HEK293 (cell line): ENCODE measurements around the gene PRG3.

Experiments
- CTCF ChIA-PET: fragments of 350-600 bp; formaldehyde crosslinking; extraction: SDS; loops from one replicate; lab custom pipeline; 2021; ENCODE audit warnings: antibody characterized with exemption; lab: Yijun Ruan, JAX
- POLR2A ChIA-PET: fragments of 300-600 bp; formaldehyde crosslinking; extraction: SDS; loops from one replicate; lab custom pipeline; 2020; ENCODE audit warnings: antibody characterized with exemption, inconsistent platforms; lab: Yijun Ruan, JAX
- H3K27ac ChIP-seq: fragments of 200-500 bp; sonication (Bioruptor generic); 2 replicates; pipeline ENCODE4 v1.5.1; 2014; ENCODE audit warnings: low read depth, low read length, control low read depth, inconsistent platforms; ENCODE audit errors: extremely low read depth
- H3K36me3 ChIP-seq, 2 experiments: fragments of 200-500 bp in 1 of 2; sonication (Bioruptor generic) in 1 of 2; 1 replicate in 1 of 2; 2 replicates in 1 of 2; pipeline ENCODE4 v1.5.1; 2014 to 2017; ENCODE audit warnings: inconsistent platforms in 2 of 2, low read length in 2 of 2; ENCODE audit not compliant: control insufficient read depth in 2 of 2, insufficient read depth in 1 of 2
- H3K4me1 ChIP-seq: fragments of 200-500 bp; sonication (Bioruptor generic); 2 replicates; pipeline ENCODE4 v1.5.1; 2014; ENCODE audit warnings: mild to moderate bottlenecking, low read length, inconsistent platforms; ENCODE audit not compliant: control insufficient read depth, insufficient read depth
- H3K4me3 ChIP-seq: 2 replicates; pipeline ENCODE4 v1.5.1; 2011; ENCODE audit warnings: low read depth, mild to moderate bottlenecking, control low read depth, low read length, moderate library complexity
- H3K9me3 ChIP-seq: fragments of 200-500 bp; sonication (Bioruptor generic); 2 replicates; pipeline ENCODE4 v1.5.1; 2014; ENCODE audit warnings: low read depth, low read length, inconsistent platforms; ENCODE audit not compliant: control insufficient read depth, insufficient read depth
- FEZF1 ChIP-seq: fragments of 450-650 bp; formaldehyde crosslinking; IDR thresholded peaks from 2 replicates; pipeline ENCODE4 v1.5.1; 2016; ENCODE audit warnings: missing biosample characterization, missing genetic modification characterization
- KLF8 ChIP-seq: fragments of 450-650 bp; formaldehyde crosslinking; IDR thresholded peaks from 2 replicates; pipeline ENCODE4 v1.5.1; 2016; ENCODE audit warnings: missing biosample characterization, missing genetic modification characterization
- OSR2 ChIP-seq: fragments of 450-650 bp; formaldehyde crosslinking; IDR thresholded peaks from 2 replicates; pipeline ENCODE4 v1.5.1; 2016; ENCODE audit warnings: missing biosample characterization, missing genetic modification characterization
- REPIN1 ChIP-seq: fragments of 450-650 bp; formaldehyde crosslinking; IDR thresholded peaks from 2 replicates; pipeline ENCODE4 v1.5.1; 2017; ENCODE audit warnings: missing biosample characterization, missing genetic modification characterization, low read depth
- ZNF184 ChIP-seq: fragments of 450-650 bp; IDR thresholded peaks from 2 replicates; pipeline ENCODE4 v1.5.1; 2018; ENCODE audit warnings: missing biosample characterization, mild to moderate bottlenecking, missing genetic modification characterization
- ZNF223 ChIP-seq: fragments of 450-650 bp; formaldehyde crosslinking; IDR thresholded peaks from 2 replicates; pipeline ENCODE4 v1.5.1; 2016; ENCODE audit warnings: missing biosample characterization, missing genetic modification characterization
- ZNF239 ChIP-seq: fragments of 450-650 bp; formaldehyde crosslinking; IDR thresholded peaks from 2 replicates; pipeline ENCODE4 v1.5.1; 2016; ENCODE audit warnings: missing biosample characterization, missing genetic modification characterization
- ZNF24 ChIP-seq: fragments of 450-650 bp; formaldehyde crosslinking; IDR thresholded peaks from 2 replicates; pipeline ENCODE4 v1.5.1; 2016; ENCODE audit warnings: missing biosample characterization, missing genetic modification characterization
- ZNF292 ChIP-seq: fragments of 450-650 bp; formaldehyde crosslinking; IDR thresholded peaks from 2 replicates; pipeline ENCODE4 v1.5.1; 2016; ENCODE audit warnings: low read depth, missing biosample characterization, missing genetic modification characterization, borderline replicate concordance
- ZNF335 ChIP-seq: fragments of 450-650 bp; formaldehyde crosslinking; conservative IDR thresholded peaks from 2 replicates; pipeline ENCODE4 v1.5.1; 2016; ENCODE audit warnings: missing biosample characterization, missing genetic modification characterization
- ZNF350 ChIP-seq: fragments of 450-650 bp; formaldehyde crosslinking; IDR thresholded peaks from 2 replicates; pipeline ENCODE4 v1.5.0; 2017; ENCODE audit warnings: missing biosample characterization, mild to moderate bottlenecking, missing genetic modification characterization
- ZNF37A ChIP-seq: fragments of 450-650 bp; IDR thresholded peaks from 2 replicates; pipeline ENCODE4 v1.5.1; 2018; ENCODE audit warnings: missing biosample characterization, missing genetic modification characterization
- ZNF596 ChIP-seq: fragments of 450-650 bp; IDR thresholded peaks from 2 replicates; pipeline ENCODE4 v1.5.0; 2018; ENCODE audit warnings: missing biosample characterization, mild to moderate bottlenecking, missing genetic modification characterization, moderate library complexity
- ZNF626 ChIP-seq: fragments of 450-650 bp; sonication (Bioruptor Pico); formaldehyde crosslinking; IDR thresholded peaks from 2 replicates; pipeline ENCODE4 v1.5.1; 2018; ENCODE audit warnings: missing biosample characterization, missing genetic modification characterization, inconsistent platforms
- ZNF654 ChIP-seq: fragments of 450-650 bp; formaldehyde crosslinking; IDR thresholded peaks from 2 replicates; pipeline ENCODE4 v1.5.1; 2016; ENCODE audit warnings: low read depth, missing biosample characterization, missing genetic modification characterization
- ZNF747 ChIP-seq: fragments of 450-650 bp; formaldehyde crosslinking; IDR thresholded peaks from 2 replicates; pipeline ENCODE4 v1.5.1; 2016; ENCODE audit warnings: missing biosample characterization, missing genetic modification characterization
- ZSCAN30 ChIP-seq: fragments of 450-650 bp; IDR thresholded peaks from 2 replicates; pipeline ENCODE4 v1.5.1; 2018; ENCODE audit warnings: missing biosample characterization, mild to moderate bottlenecking, missing genetic modification characterization, moderate library complexity
- TF ChIP-seq, protein P1 (sequence below): fragments of 450-650 bp; formaldehyde crosslinking; IDR thresholded peaks from 2 replicates; pipeline ENCODE4 v1.5.1; 2016; ENCODE audit warnings: missing biosample characterization, missing genetic modification characterization
- TF ChIP-seq, protein P2 (sequence below): fragments of 450-650 bp; formaldehyde crosslinking; IDR thresholded peaks from 2 replicates; pipeline ENCODE4 v1.5.1; 2016; ENCODE audit warnings: missing biosample characterization, missing genetic modification characterization
- TF ChIP-seq, protein P3 (sequence below): fragments of 450-650 bp; formaldehyde crosslinking; IDR thresholded peaks from 2 replicates; pipeline ENCODE4 v1.5.1; 2016; ENCODE audit warnings: missing biosample characterization, missing genetic modification characterization
- TF ChIP-seq, protein P4 (sequence below): fragments of 450-650 bp; IDR thresholded peaks from 2 replicates; pipeline ENCODE4 v1.5.1; 2018; ENCODE audit warnings: missing biosample characterization, missing genetic modification characterization
- TF ChIP-seq, protein P5 (sequence below): fragments of 450-650 bp; formaldehyde crosslinking; IDR thresholded peaks from 2 replicates; pipeline ENCODE4 v1.5.1; 2016; ENCODE audit warnings: missing biosample characterization, missing genetic modification characterization

PRG3 gene

DNA sequence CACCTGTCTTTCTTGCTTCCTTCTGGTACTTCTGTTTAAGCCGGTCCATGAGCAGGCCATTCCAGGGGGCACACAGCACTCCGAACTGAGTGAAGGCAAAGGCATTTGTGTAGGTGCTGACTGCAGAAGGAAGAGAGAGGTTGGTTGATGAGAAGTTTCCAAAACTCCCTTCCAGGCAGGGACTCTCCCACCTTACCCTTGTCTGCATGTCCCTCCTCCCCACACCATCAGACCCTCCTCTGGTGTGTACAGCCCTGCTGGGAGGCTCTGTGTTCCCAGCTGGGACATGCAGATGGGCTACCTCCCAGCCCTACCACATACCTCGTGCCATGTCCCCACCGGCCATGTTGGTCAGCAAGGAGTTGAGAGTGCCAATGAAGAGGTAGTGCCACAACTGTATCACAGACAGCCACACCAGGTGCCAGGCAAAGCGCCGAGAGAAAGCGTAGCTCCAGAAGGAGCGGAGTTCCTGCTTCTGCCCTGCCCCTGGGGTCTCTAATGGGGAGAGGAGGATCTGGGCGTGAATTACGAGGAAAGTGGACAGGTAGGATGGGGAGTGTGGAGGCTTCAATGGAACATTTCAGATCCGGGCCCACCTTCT, 33.8 kb upstream of the PRG3 start (continued):
- TF ChIP-seq, protein P1, sequence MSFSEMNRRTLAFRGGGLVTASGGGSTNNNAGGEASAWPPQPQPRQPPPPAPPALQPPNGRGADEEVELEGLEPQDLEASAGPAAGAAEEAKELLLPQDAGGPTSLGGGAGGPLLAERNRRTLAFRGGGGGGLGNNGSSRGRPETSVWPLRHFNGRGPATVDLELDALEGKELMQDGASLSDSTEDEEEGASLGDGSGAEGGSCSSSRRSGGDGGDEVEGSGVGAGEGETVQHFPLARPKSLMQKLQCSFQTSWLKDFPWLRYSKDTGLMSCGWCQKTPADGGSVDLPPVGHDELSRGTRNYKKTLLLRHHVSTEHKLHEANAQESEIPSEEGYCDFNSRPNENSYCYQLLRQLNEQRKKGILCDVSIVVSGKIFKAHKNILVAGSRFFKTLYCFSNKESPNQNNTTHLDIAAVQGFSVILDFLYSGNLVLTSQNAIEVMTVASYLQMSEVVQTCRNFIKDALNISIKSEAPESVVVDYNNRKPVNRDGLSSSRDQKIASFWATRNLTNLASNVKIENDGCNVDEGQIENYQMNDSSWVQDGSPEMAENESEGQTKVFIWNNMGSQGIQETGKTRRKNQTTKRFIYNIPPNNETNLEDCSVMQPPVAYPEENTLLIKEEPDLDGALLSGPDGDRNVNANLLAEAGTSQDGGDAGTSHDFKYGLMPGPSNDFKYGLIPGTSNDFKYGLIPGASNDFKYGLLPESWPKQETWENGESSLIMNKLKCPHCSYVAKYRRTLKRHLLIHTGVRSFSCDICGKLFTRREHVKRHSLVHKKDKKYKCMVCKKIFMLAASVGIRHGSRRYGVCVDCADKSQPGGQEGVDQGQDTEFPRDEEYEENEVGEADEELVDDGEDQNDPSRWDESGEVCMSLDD (tag by site-specific recombination) = no peak
- TF ChIP-seq, protein P2, sequence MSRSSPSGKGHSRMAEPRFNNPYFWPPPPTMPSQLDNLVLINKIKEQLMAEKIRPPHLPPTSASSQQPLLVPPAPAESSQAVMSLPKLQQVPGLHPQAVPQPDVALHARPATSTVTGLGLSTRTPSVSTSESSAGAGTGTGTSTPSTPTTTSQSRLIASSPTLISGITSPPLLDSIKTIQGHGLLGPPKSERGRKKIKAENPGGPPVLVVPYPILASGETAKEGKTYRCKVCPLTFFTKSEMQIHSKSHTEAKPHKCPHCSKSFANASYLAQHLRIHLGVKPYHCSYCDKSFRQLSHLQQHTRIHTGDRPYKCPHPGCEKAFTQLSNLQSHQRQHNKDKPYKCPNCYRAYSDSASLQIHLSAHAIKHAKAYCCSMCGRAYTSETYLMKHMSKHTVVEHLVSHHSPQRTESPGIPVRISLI = no peak
- TF ChIP-seq ZNF596 (tag by site-specific recombination) = no peak
- TF ChIP-seq KLF8 (tag by site-specific recombination) = no peak
- TF ChIP-seq, all 188 proteins: peak for 0

DNA sequence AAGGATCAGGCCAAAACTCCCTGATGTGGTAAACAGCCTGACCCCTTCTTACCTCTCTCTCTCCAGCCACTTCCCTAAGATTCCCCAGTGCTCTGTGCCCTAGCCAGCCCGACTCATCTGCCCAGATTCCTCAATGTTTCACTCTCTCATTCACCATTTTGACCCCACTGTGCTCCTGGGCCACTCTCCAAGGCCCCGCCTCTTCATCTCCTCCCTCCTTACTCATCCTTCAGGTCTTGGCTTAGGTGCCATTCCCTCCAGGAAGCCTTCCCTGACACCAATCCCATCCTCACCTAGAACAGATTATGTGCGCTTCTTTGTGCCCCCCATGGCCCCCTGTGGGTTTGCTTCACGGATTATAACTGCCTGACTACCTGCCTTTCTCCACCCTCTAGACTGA, 32.7 kb upstream of the PRG3 start:
- H3K36me3 ChIP-seq = no peaks in the 10 kb centered on the region
- ChIA-PET CTCF (no interaction called here), POLR2A (no interaction called here)
- no peak overlapping the region for H3K27ac ChIP-seq
- H3K4me3 ChIP-seq = no peak overlapping the region
- H3K9me3 ChIP-seq = no peaks in the 10 kb centered on the region
- no peaks in the 10 kb centered on the region for H3K4me1 ChIP-seq
- no peak for TF ChIP-seq ZNF292 (tag by site-specific recombination)
- TF ChIP-seq ZNF626 (tag by site-specific recombination) = no peak
- TF ChIP-seq FEZF1 (tag by site-specific recombination) = no peak
- no peak for TF ChIP-seq ZNF24 (tag by site-specific recombination)
- no peak for TF ChIP-seq ZNF239
- no peak for TF ChIP-seq REPIN1 (tag by site-specific recombination)
- TF ChIP-seq ZNF184 (tag by site-specific recombination) = no peak
- no peak for TF ChIP-seq ZNF37A (tag by site-specific recombination)
- TF ChIP-seq ZNF654 (tag by site-specific recombination) = no peak
- TF ChIP-seq, protein P3, sequence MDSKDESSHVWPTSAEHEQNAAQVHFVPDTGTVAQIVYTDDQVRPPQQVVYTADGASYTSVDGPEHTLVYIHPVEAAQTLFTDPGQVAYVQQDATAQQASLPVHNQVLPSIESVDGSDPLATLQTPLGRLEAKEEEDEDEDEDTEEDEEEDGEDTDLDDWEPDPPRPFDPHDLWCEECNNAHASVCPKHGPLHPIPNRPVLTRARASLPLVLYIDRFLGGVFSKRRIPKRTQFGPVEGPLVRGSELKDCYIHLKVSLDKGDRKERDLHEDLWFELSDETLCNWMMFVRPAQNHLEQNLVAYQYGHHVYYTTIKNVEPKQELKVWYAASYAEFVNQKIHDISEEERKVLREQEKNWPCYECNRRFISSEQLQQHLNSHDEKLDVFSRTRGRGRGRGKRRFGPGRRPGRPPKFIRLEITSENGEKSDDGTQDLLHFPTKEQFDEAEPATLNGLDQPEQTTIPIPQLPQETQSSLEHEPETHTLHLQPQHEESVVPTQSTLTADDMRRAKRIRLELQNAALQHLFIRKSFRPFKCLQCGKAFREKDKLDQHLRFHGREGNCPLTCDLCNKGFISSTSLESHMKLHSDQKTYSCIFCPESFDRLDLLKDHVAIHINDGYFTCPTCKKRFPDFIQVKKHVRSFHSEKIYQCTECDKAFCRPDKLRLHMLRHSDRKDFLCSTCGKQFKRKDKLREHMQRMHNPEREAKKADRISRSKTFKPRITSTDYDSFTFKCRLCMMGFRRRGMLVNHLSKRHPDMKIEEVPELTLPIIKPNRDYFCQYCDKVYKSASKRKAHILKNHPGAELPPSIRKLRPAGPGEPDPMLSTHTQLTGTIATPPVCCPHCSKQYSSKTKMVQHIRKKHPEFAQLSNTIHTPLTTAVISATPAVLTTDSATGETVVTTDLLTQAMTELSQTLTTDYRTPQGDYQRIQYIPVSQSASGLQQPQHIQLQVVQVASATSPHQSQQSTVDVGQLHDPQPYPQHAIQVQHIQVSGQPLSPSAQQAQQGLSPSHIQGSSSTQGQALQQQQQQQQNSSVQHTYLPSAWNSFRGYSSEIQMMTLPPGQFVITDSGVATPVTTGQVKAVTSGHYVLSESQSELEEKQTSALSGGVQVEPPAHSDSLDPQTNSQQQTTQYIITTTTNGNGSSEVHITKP (tag by site-specific recombination) = no peak
- no peak for TF ChIP-seq ZNF747

DNA sequence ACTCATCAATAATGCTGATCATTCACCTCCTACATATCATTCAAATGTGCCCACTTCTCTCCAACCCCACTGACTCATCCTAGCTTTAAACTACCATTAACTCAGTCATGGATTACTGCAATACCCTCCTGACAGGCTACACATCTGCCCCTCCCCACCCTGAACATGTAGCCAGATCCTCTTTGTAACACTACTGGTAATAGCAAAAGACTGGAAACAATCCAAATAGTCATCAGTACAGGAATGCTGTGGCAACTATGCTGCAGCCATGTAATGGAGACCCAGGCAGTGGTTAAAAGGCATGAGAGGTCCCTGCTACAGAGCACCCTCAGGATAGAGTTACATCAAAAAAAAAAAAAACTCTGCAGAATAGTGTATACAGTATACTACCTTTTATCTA, 29.3 kb upstream of the PRG3 start:
- Histone ChIP-seq H3K9me3 (no peaks in the 10 kb centered on the region), H3K4me3 (no peak overlapping the region), H3K27ac (no peak overlapping the region), H3K36me3 (no peaks in the 10 kb centered on the region), H3K4me1 (no peaks in the 10 kb centered on the region)
- POLR2A ChIA-PET = no interaction called here
- CTCF ChIA-PET = interaction anchor here (0.6 to 0.7 kb wide), 2 partner anchors 158 to 1244 kb away, joined by 3 to 5 read pairs; no protein-coding TSS in a partner anchor
- no peak for TF ChIP-seq ZNF350 (tag by site-specific recombination)
- TF ChIP-seq ZNF335 (tag by site-specific recombination) = no peak
- no peak for TF ChIP-seq ZSCAN30
- TF ChIP-seq, protein P4, sequence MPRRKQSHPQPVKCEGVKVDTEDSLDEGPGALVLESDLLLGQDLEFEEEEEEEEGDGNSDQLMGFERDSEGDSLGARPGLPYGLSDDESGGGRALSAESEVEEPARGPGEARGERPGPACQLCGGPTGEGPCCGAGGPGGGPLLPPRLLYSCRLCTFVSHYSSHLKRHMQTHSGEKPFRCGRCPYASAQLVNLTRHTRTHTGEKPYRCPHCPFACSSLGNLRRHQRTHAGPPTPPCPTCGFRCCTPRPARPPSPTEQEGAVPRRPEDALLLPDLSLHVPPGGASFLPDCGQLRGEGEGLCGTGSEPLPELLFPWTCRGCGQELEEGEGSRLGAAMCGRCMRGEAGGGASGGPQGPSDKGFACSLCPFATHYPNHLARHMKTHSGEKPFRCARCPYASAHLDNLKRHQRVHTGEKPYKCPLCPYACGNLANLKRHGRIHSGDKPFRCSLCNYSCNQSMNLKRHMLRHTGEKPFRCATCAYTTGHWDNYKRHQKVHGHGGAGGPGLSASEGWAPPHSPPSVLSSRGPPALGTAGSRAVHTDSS (tag by site-specific recombination) = no peak
- TF ChIP-seq, protein P5, sequence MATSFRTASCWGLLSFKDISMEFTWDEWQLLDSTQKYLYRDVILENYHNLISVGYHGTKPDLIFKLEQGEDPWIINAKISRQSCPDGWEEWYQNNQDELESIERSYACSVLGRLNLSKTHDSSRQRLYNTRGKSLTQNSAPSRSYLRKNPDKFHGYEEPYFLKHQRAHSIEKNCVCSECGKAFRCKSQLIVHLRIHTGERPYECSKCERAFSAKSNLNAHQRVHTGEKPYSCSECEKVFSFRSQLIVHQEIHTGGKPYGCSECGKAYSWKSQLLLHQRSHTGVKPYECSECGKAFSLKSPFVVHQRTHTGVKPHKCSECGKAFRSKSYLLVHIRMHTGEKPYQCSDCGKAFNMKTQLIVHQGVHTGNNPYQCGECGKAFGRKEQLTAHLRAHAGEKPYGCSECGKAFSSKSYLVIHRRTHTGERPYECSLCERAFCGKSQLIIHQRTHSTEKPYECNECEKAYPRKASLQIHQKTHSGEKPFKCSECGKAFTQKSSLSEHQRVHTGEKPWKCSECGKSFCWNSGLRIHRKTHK (tag by site-specific recombination) = no peak
- no peak for TF ChIP-seq ZNF223 (tag by site-specific recombination)
- TF ChIP-seq OSR2 (tag by site-specific recombination) = no peak
